VCaP (cell line): Measurements from ENCODE around the gene ASF1B.

ENCODE experiments used
- H3K27ac ChIP-seq: fragments of 450-650 bp; 2 replicates; pipeline ENCODE4 v1.5.1; 2017
- TF ChIP-seq, protein P1 (sequence below): fragments of 450-650 bp; conservative IDR thresholded peaks from 2 replicates; pipeline ENCODE4 v1.5.1; 2017; ENCODE audit warnings: mild to moderate bottlenecking, moderate library complexity

ASF1B gene

DNA sequence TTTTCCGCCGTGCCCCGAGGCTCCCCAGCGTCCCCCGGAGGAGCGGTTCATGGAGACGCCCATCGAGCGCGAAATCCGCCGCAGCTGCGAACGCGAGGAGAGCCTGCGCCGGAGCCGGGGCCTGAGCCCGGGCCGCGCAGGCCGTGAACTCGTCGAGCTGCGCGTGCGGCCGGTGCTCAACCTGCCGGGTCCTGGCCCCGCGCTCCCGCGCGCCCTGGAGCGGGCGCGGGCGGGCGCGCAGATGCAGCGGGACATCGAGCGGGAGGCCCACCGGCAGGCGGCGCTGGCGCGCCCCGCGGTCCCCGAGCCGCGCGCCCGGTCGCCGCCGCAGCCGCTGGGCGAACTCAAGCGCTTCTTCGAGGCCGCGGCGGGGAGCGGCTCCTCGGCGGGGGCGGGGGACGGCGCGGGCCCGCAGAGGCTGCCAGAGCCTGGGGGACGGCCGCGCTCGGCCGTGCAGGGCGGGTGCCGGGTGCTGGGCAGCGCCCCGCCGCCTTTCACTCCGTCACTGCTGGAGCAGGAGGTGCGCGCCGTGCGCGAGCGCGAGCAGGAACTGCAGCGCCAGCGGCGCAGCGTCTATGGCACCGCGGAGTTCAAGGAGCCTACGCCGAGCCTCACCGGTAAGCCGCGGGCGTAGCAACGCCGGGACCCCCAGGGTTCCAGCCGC lies 63.0 kb downstream of the ASF1B start:
- TF ChIP-seq, protein P1, sequence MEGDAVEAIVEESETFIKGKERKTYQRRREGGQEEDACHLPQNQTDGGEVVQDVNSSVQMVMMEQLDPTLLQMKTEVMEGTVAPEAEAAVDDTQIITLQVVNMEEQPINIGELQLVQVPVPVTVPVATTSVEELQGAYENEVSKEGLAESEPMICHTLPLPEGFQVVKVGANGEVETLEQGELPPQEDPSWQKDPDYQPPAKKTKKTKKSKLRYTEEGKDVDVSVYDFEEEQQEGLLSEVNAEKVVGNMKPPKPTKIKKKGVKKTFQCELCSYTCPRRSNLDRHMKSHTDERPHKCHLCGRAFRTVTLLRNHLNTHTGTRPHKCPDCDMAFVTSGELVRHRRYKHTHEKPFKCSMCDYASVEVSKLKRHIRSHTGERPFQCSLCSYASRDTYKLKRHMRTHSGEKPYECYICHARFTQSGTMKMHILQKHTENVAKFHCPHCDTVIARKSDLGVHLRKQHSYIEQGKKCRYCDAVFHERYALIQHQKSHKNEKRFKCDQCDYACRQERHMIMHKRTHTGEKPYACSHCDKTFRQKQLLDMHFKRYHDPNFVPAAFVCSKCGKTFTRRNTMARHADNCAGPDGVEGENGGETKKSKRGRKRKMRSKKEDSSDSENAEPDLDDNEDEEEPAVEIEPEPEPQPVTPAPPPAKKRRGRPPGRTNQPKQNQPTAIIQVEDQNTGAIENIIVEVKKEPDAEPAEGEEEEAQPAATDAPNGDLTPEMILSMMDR, result peak; percentile 96
- H3K27ac ChIP-seq, result peak overlapping the region; percentile 74

DNA sequence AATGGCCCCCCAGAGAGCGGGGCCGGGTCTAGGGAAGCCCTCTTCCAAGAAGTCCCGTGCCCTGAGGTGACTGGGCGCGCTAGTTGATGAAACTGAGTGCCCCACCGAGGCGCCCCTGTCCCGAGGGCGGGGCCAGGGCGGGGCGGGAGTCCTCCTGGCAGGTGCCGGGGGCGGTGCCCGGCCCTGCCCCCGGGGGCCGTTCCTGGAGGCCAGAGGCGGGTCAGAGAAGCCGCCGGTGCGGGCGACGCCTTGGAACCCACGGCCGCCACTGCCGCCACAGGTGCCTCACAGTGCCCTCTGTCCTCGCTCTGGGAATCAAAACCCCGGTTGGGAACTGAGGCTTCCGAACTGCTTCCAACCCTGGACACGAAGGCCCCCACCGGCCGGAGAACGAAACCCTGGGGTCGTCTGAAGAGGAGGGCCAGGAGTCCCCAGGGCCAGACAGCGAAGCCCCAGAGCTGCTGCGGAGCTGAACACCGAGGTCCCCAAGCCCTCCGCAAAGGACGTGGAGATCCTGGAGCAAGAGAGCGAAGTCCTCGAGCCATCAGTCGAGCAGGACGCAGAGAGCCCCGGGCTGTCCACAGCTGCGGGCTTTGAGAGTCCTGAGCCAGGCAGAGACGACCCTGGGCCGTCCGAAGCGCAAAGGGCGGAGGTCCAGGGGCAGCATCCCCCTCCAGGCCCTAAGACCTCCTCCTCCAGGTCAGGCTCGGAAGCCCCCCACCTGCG lies 63.7 kb downstream of the ASF1B start, which contains the start of gene MISP3:
Gene MISP3, plus strand, starts transcription at position 252 of the 726 bp plus-strand sequence. CDS start 524 bp downstream, outside the sequence.
- peak within 1 kb of the TSS; percentile 74 for H3K27ac ChIP-seq
- TF ChIP-seq, protein P1, result no peak

DNA sequence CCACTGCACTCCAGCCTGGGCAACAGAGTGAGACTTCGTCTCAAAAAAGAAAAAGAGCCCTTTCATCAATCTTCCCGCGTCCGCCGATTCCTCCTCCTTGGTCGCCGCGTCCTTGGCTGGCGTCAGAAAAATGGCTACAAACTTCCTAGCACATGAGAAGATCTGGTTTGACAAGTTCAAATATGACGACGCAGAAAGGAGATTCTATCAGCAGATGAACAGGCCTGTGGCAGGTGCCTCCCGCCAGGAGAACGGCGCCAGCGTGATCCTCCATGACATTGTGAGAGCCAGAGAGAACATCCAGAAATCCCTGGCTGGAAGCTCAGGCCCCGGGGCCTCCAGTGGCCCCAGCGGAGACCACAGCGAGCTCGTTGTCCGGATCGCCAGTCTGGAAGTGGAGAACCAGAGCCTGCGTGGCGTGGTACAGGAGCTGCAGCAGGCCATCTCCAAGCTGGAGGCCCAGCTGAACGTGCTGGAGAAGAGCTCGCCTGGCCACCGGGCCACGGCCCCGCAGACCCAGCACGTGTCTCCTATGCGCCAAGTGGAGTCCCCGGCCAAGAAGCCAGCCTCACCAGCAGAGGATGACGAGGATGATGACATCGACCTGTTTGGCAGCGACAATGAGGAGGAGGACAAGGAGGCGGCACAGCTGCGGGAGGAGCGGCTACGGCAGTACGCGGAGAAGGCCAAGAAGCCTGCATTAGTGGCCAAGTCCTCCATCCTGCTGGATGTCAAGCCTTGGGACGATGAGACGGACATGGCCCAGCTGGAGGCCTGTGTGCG lies 65.9 kb downstream of the ASF1B start:
- TF ChIP-seq, protein P1, result no peak
- H3K27ac ChIP-seq, result no peak overlapping the region
